H1 (cell line): Measurements from ENCODE around the gene ADORA1. TPM values are rescaled to one million over a fixed set of nuclear protein-coding genes. Genes with fewer than 3 reads are reported as not detected.

Source experiments
- CTCF ChIA-PET: fragments of 300-600 bp; sonication (Branson Sonifier 250); formaldehyde crosslinking; loops from one replicate; lab custom pipeline; 2021; ENCODE audit not compliant: partially characterized antibody; lab: Charles Lee
- POLR2A ChIA-PET: fragments of 300-600 bp; sonication (Branson Sonifier 250); formaldehyde crosslinking; loops from one replicate; lab custom pipeline; 2021; ENCODE audit warnings: inconsistent platforms; ENCODE audit not compliant: partially characterized antibody; lab: Charles Lee
- DNase-seq, 2 experiments: peaks; one replicate each; pipeline versions ENCODE4 v3.0.0 to v3.0.0-alpha.2; 2010 to 2022; ENCODE audit warnings: low spot score in 2 of 2, low read depth in 1 of 2, mixed read lengths in 1 of 2
- FAIRE-seq: peaks from 2 replicates; lab custom pipeline; 2011; peaks lifted over from hg19 to GRCh38; lab: Jason Lieb, UNC
- H2AFZ ChIP-seq: 2 replicates; pipeline ENCODE4 v1.8.1; 2012; ENCODE audit warnings: low read length, inconsistent platforms
- H2AK5ac ChIP-seq: 2 replicates; pipeline ENCODE4 v1.6.1; 2013; ENCODE audit warnings: low read depth, low read length
- H2BK120ac ChIP-seq: replicated peaks from 2 replicates; pipeline ENCODE3; 2013; ENCODE audit warnings: low read depth, low read length, inconsistent platforms
- H2BK12ac ChIP-seq: 2 replicates; pipeline ENCODE4 v1.6.1; 2013; ENCODE audit warnings: low read depth, low read length
- H2BK15ac ChIP-seq: 2 replicates; pipeline ENCODE4 v1.6.1; 2013; ENCODE audit warnings: low read length
- H2BK20ac ChIP-seq: 2 replicates; pipeline ENCODE4 v1.6.1; 2013; ENCODE audit warnings: low read length
- H2BK5ac ChIP-seq: 2 replicates; pipeline ENCODE4 v1.6.1; 2013; ENCODE audit warnings: low read depth, low read length
- H3K14ac ChIP-seq: 2 replicates; pipeline ENCODE4 v1.6.1; 2013; ENCODE audit warnings: inconsistent platforms; ENCODE audit not compliant: insufficient read length
- H3K18ac ChIP-seq: 2 replicates; pipeline ENCODE4 v1.6.1; 2013; ENCODE audit warnings: low read length; ENCODE audit errors: extremely low read depth
- H3K23ac ChIP-seq: 2 replicates; pipeline ENCODE4 v1.6.1; 2013; ENCODE audit warnings: inconsistent platforms; ENCODE audit not compliant: insufficient read length
- H3K23me2 ChIP-seq: 2 replicates; pipeline ENCODE4 v1.6.1; 2013; ENCODE audit warnings: low read depth, low read length
- H3K27ac ChIP-seq: 2 replicates; pipeline ENCODE4 v1.6.1; 2011; ENCODE audit warnings: low read depth, low read length, inconsistent platforms
- H3K27me3 ChIP-seq, 4 experiments: replicated peaks in 1 of 4; 1 replicate in 1 of 4; 2 replicates in 3 of 4; pipeline versions ENCODE4 v1.6.1 to v1.8.1; 2011 to 2013; ENCODE audit warnings: low read length in 3 of 4, mild to moderate bottlenecking in 3 of 4, inconsistent platforms in 2 of 4, mixed read lengths in 2 of 4, moderate library complexity in 1 of 4; ENCODE audit not compliant: control insufficient read depth in 3 of 4, insufficient read depth in 3 of 4; ENCODE audit errors: extremely low read depth in 1 of 4
- H3K36me3 ChIP-seq, 4 experiments: 2 replicates each; pipeline versions ENCODE4 v1.6.1 to v1.8.1; 2011 to 2013; ENCODE audit warnings: mild to moderate bottlenecking in 4 of 4, low read length in 3 of 4, moderate library complexity in 2 of 4, control low read depth in 1 of 4, inconsistent platforms in 1 of 4; ENCODE audit not compliant: insufficient read depth in 4 of 4, control insufficient read depth in 2 of 4
- H3K4ac ChIP-seq: replicated peaks from 2 replicates; pipeline ENCODE3; 2013; ENCODE audit warnings: low read length, low read depth, mixed read lengths, inconsistent platforms; ENCODE audit not compliant: insufficient read length
- H3K4me1 ChIP-seq, 4 experiments: replicated peaks in 1 of 4; 1 replicate in 1 of 4; 2 replicates in 3 of 4; pipeline versions ENCODE4 v1.6.1 to v1.8.1; 2011 to 2013; ENCODE audit warnings: low read length in 3 of 4, inconsistent platforms in 2 of 4, mixed read lengths in 1 of 4; ENCODE audit not compliant: insufficient read depth in 4 of 4, control insufficient read depth in 3 of 4
- H3K4me2 ChIP-seq, 2 experiments: 2 replicates each; pipeline versions ENCODE4 v1.6.1 to v1.8.1; 2011 to 2013; ENCODE audit warnings: low read depth in 2 of 2, low read length in 2 of 2, control low read depth in 1 of 2, inconsistent platforms in 1 of 2, mild to moderate bottlenecking in 1 of 2; ENCODE audit not compliant: insufficient read depth in 1 of 2
- H3K4me3 ChIP-seq, 4 experiments: fragments of 200-600, 300-600 bp in 1 of 4; sonication (generic), shearing (Covaris generic), sonication (Bioruptor Twin) in 1 of 4; 2 replicates each; pipeline versions ENCODE4 v1.5.1 to v1.8.1; 2011 to 2016; ENCODE audit warnings: low read length in 4 of 4, low read depth in 3 of 4, control low read depth in 2 of 4, inconsistent platforms in 2 of 4, mild to moderate bottlenecking in 2 of 4, mixed read lengths in 1 of 4, moderate library complexity in 1 of 4; ENCODE audit not compliant: insufficient read depth in 2 of 4; ENCODE audit errors: extremely low read depth in 1 of 4
- H3K56ac ChIP-seq: replicated peaks from 2 replicates; pipeline ENCODE3; 2013; ENCODE audit warnings: low read depth, mild to moderate bottlenecking, mixed read lengths, low read length, inconsistent platforms; ENCODE audit not compliant: insufficient read length
- H3K79me1 ChIP-seq: 2 replicates; pipeline ENCODE4 v1.6.1; 2013; ENCODE audit warnings: low read depth, low read length, control low read depth
- H3K79me2 ChIP-seq, 2 experiments: 2 replicates each; pipeline versions ENCODE4 v1.6.1 to v1.8.1; 2012 to 2013; ENCODE audit warnings: low read length in 2 of 2, mild to moderate bottlenecking in 2 of 2, inconsistent platforms in 1 of 2; ENCODE audit not compliant: insufficient read depth in 2 of 2, control insufficient read depth in 1 of 2
- H3K9ac ChIP-seq, 4 experiments: replicated peaks in 1 of 4; 1 replicate in 1 of 4; 2 replicates in 3 of 4; pipeline versions ENCODE4 v1.6.1 to v1.8.1; 2011 to 2013; ENCODE audit warnings: low read depth in 3 of 4, low read length in 3 of 4, control low read depth in 2 of 4, mild to moderate bottlenecking in 2 of 4, moderate library complexity in 2 of 4, inconsistent platforms in 1 of 4; ENCODE audit errors: extremely low read depth in 1 of 4
- H3K9me3 ChIP-seq, 2 experiments: 2 replicates each; pipeline versions ENCODE4 v1.6.1 to v1.8.1; 2012 to 2013; ENCODE audit warnings: mild to moderate bottlenecking in 2 of 2, moderate library complexity in 2 of 2, control low read depth in 1 of 2, inconsistent platforms in 1 of 2, low read depth in 1 of 2, low read length in 1 of 2, mixed read lengths in 1 of 2; ENCODE audit not compliant: insufficient read depth in 2 of 2
- H4K20me1 ChIP-seq, 2 experiments: replicated peaks in 1 of 2; 2 replicates each; pipeline versions ENCODE3 to v1.8.1; 2011 to 2013; ENCODE audit warnings: inconsistent platforms in 2 of 2, low read length in 2 of 2, mild to moderate bottlenecking in 1 of 2; ENCODE audit not compliant: insufficient read depth in 2 of 2, control insufficient read depth in 1 of 2
- H4K5ac ChIP-seq: 2 replicates; pipeline ENCODE4 v1.6.1; 2013; ENCODE audit warnings: low read length, low read depth, mixed read lengths, inconsistent platforms; ENCODE audit not compliant: insufficient read length
- H4K8ac ChIP-seq: 2 replicates; pipeline ENCODE4 v1.8.0; 2013; ENCODE audit warnings: mild to moderate bottlenecking, moderate library complexity, low read length, inconsistent platforms; ENCODE audit not compliant: insufficient read depth; ENCODE audit errors: extremely low read depth
- H4K91ac ChIP-seq: replicated peaks from 2 replicates; pipeline ENCODE3; 2013; ENCODE audit warnings: low read length, mixed read lengths, inconsistent platforms; ENCODE audit not compliant: insufficient read length
- BACH1 ChIP-seq: IDR thresholded peaks from 2 replicates; pipeline ENCODE4 v1.6.1; 2012; ENCODE audit warnings: low read length, improper control_type of control experiment
- CEBPB ChIP-seq: IDR thresholded peaks from 2 replicates; pipeline ENCODE4 v1.6.1; 2012; ENCODE audit warnings: low read depth, low read length
- CREB1 ChIP-seq: IDR thresholded peaks from 2 replicates; pipeline ENCODE4 v1.6.1; 2012; ENCODE audit warnings: inconsistent platforms
- GTF2F1 ChIP-seq: IDR thresholded peaks from 2 replicates; pipeline ENCODE4 v1.6.1; 2012; ENCODE audit warnings: low read depth, low read length, improper control_type of control experiment, borderline replicate concordance
- MAFK ChIP-seq: IDR thresholded peaks from 2 replicates; pipeline ENCODE4 v1.6.1; 2012; ENCODE audit warnings: low read depth, mild to moderate bottlenecking, improper control_type of control experiment, low read length
- MAX ChIP-seq: IDR thresholded peaks from 2 replicates; pipeline ENCODE4 v1.6.1; 2012; ENCODE audit warnings: inconsistent platforms
- RXRA ChIP-seq: IDR thresholded peaks from 2 replicates; pipeline ENCODE4 v1.6.1; 2011; ENCODE audit warnings: low read depth, mild to moderate bottlenecking, low read length, moderate library complexity; ENCODE audit not compliant: insufficient read depth
- SIN3A ChIP-seq, 2 experiments: IDR thresholded peaks in 1 of 2; conservative IDR thresholded peaks in 1 of 2; 2 replicates each; pipeline ENCODE4 v1.6.1; 2011 to 2012; ENCODE audit warnings: low read length in 2 of 2, improper control_type of control experiment in 1 of 2, low read depth in 1 of 2, mild to moderate bottlenecking in 1 of 2
- TAF7 ChIP-seq: optimal IDR thresholded peaks from 2 replicates; pipeline ENCODE3; 2011; ENCODE audit warnings: low read depth, mild to moderate bottlenecking, inconsistent platforms, low read length, moderate library complexity, borderline replicate concordance
- TCF12 ChIP-seq: IDR thresholded peaks from 2 replicates; pipeline ENCODE4 v1.6.1; 2011; ENCODE audit warnings: low read depth, mild to moderate bottlenecking, low read length
- WGBS, 2 experiments: shearing (Covaris generic) in 1 of 2; methylation state at CpG; one replicate each; pipeline versions ENCODE4 v1.1.6 to v1.1.7; 2013 to 2015; ENCODE audit warnings: low lambda C conversion rate in 2 of 2, mixed read lengths in 2 of 2, inconsistent platforms in 1 of 2, low coverage in 1 of 2, missing lambda C conversion rate in 1 of 2; ENCODE audit not compliant: insufficient replicate concordance in 2 of 2, insufficient coverage in 1 of 2, insufficient read length in 1 of 2; ENCODE audit errors: extremely low coverage in 1 of 2, missing lambda C conversion rate in 1 of 2; 5-methylcytosine and 5-hydroxymethylcytosine counted together
- polyA plus RNA-seq, 7 experiments: library from polyadenylated mRNA; depleted of rRNA in 3 of 7; stranded (reverse) in 5 of 7; unstranded in 2 of 7; fragments of >200 nt in 5 of 7; fragments of 200-250 nt in 2 of 7; gene quantifications; 1 replicate in 5 of 7; 2 replicates in 1 of 7; 4 replicates in 1 of 7; pipeline versions ENCODE4 v1.2.1 to v1.2.3, GENCODE V29; 2011 to 2013; ENCODE audit warnings: missing spikeins in 2 of 7, mixed read lengths in 2 of 7
- total RNA-seq: library from RNA; stranded (reverse); fragmentation: NEBNext Ultra II Directional; extraction: Animal tissue kit (Norgen Biotek cat#: 25700); gene quantifications from 2 replicates; pipeline ENCODE4 v1.2.1, GENCODE V29; 2021
- TF ChIP-seq, protein P1 (sequence below), 3 experiments: IDR thresholded peaks; 1 replicate in 2 of 3; 2 replicates in 1 of 3; pipeline versions ENCODE4 v1.5.1 to v1.6.1; 2011; ENCODE audit warnings: low read length in 3 of 3, mild to moderate bottlenecking in 3 of 3, inconsistent platforms in 2 of 3, low read depth in 1 of 3, moderate library complexity in 1 of 3; ENCODE audit not compliant: insufficient read depth in 1 of 3; ENCODE audit errors: control extremely low read depth in 1 of 3

ADORA1 gene
- total and polyA plus RNA-seq, 2 of the 8 experiments (the other 6 are each of a cell fraction or from before 2014, with no cell fraction given): 3.3 to 6.7 TPM

DNA sequence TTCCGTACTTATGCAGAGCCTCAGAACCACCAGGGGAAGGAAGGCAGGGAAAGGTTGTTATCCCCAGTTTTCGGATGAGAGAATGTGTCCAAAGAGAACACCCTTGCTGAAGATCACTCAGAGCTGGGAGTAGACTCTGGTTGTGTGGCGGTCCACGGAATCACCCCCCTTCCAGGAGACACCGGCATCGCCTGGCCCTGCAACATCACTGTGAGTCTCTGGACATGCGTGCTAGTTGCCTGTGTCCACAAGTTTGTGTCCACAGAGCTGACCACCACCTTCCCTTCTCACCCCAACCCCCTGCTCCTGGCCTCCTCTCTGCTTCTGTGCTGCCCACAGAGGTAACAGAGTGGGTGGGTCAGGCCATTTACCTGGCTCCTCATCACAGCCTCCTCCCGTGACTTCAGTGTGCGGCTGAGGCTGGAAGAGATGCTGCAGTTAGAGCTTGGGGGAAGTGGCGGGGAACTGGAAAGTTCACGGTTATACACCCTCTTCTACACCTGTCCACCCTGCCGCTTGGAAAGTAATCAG is 40.8 kb downstream of the ADORA1 start:
- WGBS, 2 experiments: 82% methylated on average over 12 of the region's 12 CpGs; no CpG with 5 or more reads in 1 of the 2 experiments
- TF ChIP-seq TAF7: no peak
- no peak for TF ChIP-seq MAFK
- no peak for TF ChIP-seq SIN3A (conservative IDR thresholded peaks at IDR 0.05 in 1 of 2, IDR thresholded peaks at IDR 0.05 in 1 of 2; ENCODE audit: low read depth in 1 of 2, low read length in 2 of 2)
- no peak for TF ChIP-seq MAX
- TF ChIP-seq TCF12: no peak
- TF ChIP-seq CEBPB: no peak
- TF ChIP-seq BACH1: no peak
- no peak for TF ChIP-seq GTF2F1
- TF ChIP-seq, protein P1, sequence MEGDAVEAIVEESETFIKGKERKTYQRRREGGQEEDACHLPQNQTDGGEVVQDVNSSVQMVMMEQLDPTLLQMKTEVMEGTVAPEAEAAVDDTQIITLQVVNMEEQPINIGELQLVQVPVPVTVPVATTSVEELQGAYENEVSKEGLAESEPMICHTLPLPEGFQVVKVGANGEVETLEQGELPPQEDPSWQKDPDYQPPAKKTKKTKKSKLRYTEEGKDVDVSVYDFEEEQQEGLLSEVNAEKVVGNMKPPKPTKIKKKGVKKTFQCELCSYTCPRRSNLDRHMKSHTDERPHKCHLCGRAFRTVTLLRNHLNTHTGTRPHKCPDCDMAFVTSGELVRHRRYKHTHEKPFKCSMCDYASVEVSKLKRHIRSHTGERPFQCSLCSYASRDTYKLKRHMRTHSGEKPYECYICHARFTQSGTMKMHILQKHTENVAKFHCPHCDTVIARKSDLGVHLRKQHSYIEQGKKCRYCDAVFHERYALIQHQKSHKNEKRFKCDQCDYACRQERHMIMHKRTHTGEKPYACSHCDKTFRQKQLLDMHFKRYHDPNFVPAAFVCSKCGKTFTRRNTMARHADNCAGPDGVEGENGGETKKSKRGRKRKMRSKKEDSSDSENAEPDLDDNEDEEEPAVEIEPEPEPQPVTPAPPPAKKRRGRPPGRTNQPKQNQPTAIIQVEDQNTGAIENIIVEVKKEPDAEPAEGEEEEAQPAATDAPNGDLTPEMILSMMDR (IDR thresholded peaks at IDR 0.05; ENCODE audit: control extremely low read depth in 1 of 3, insufficient read depth in 1 of 3, low read depth in 1 of 3, low read length in 3 of 3): no peak
- no peak for TF ChIP-seq CREB1
- TF ChIP-seq RXRA: no peak

More for the DNA sequence above, 40.8 kb downstream of the ADORA1 start:
- Histone ChIP-seq H2BK12ac (no peak overlapping the region), H4K5ac (no peak overlapping the region), H3K27ac (no peak overlapping the region), H3K36me3 (no peaks in the 10 kb centered on the region), H3K27me3 (no peaks in the 10 kb centered on the region), H3K14ac (no peak overlapping the region), H2BK20ac (no peak overlapping the region), H3K4me2 (no peak overlapping the region), H3K23ac (no peak overlapping the region), H3K9me3 (no peaks in the 10 kb centered on the region), H2BK120ac (no peak overlapping the region), H4K20me1 (no peaks in the 10 kb centered on the region), H2AK5ac (no peak overlapping the region), H4K8ac (no peak overlapping the region), H3K9ac (no peak overlapping the region), H2BK15ac (peak overlapping the region; percentile 29; the same call in 1 of the 2 replicates), H3K4ac (no peak overlapping the region), H2BK5ac (no peak overlapping the region), H4K91ac (no peak overlapping the region), H3K79me2 (no peaks in the 10 kb centered on the region), H3K79me1 (no peaks in the 10 kb centered on the region), H3K18ac (no peak overlapping the region), H2AFZ (no peak overlapping the region), H3K4me1 (peaks cover 0 to 5% (median 0%) of the 10 kb centered on the region in 4 experiments; a peak in 3 of 7 replicates), H3K4me3 (no peak overlapping the region), H3K56ac (no peak overlapping the region), H3K23me2 (no peaks in the 10 kb centered on the region)
- no peak for FAIRE-seq
- no peak for DNase-seq
- POLR2A ChIA-PET: no interaction called here
- CTCF ChIA-PET: interaction anchor here (1.0 to 16.8 kb wide), 17 partner anchors 7 to 134 kb away, joined by 3 to 511 read pairs (median 8); partner anchors contain the start of genes ADORA1, CHI3L1, MYBPH and MYOG
